GM13977 (cell line): ENCODE results near the gene BMERB1.
"Not testable (repeated sequence)": the region's sequence is repeated elsewhere in the genome, so short reads cannot be mapped to it uniquely, and the experiment has no call there.

ENCODE experiments used
- DNase-seq: peaks from one replicate; pipeline ENCODE4 v3.0.0; 2012; ENCODE audit warnings: low spot score
- CTCF ChIP-seq: IDR thresholded peaks from 2 replicates; pipeline ENCODE4 v1.5.1; 2012; ENCODE audit warnings: mild to moderate bottlenecking, control low read depth; ENCODE audit not compliant: insufficient read depth; ENCODE audit errors: extremely low read depth, missing control alignments
- in situ Hi-C: fragments of 300-500 bp; cut with MboI; formaldehyde crosslinking; loops from one replicate; pipeline ENCODE4 v1.12.0; 2022; ENCODE audit warnings: low sequenced_read_pairs, low pct_unique_long_range_greater_than_20kb, mixed read lengths, inconsistent platforms; ENCODE audit not compliant: unreplicated experiment

Gene BMERB1

DNA sequence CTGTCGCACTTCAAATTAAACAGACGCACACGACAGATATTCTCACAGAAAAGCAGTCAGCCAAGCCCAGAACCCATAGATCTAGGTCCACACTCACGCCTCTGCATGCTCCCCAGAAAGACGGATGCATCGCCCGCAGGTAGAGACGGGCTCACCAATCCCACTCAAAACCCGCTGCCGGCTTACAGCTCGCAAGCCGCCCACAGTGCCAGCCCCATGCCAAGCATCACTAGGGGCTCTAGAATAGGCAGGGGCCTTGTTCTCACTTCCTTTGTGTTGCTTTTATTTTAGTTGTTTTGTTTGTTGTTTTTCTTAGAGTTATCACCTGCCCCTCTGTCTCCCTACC is 336 bp upstream of the BMERB1 start:
- no peak for TF ChIP-seq CTCF
- in situ Hi-C loops: loop anchor here (25.0 kb wide), 1 partner anchor 278 kb away; no protein-coding TSS in a partner anchor
- no peak for DNase-seq

- DNase-seq: no peak
These were observed 952 bp downstream of the BMERB1 start for GRCh38 chr16:15435216-15435864.

DNA sequence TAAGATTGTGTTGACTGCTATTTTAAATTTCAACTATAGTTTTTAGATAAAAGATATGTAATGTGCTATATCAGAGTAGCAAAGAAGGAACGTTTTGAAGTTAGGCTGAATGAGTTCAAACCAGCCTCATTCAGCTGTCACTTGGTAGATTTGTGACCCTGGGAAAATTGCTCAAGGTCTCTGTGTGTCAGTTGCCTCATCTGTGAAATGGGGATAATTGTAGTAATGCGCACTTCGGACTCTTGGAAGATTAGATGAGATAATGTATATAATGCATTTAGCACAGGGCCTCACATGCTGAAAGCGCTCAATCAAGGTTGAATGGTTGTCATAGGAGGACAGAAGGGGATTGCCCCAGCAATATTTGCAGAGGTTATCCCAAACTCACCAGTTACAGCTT is 4.7 kb downstream of the BMERB1 start:
- no peak for TF ChIP-seq CTCF
- no peak for DNase-seq
- in situ Hi-C loops: loop anchor here (25.0 kb wide), 1 partner anchor 273 kb away; no protein-coding TSS in a partner anchor

More at GRCh38 chr16:15435216-15435864, 952 bp downstream of the BMERB1 start:
- TF ChIP-seq CTCF: no peak
- in situ Hi-C loops: loop anchor here (25.0 kb wide), 1 partner anchor 277 kb away; no protein-coding TSS in a partner anchor

DNA sequence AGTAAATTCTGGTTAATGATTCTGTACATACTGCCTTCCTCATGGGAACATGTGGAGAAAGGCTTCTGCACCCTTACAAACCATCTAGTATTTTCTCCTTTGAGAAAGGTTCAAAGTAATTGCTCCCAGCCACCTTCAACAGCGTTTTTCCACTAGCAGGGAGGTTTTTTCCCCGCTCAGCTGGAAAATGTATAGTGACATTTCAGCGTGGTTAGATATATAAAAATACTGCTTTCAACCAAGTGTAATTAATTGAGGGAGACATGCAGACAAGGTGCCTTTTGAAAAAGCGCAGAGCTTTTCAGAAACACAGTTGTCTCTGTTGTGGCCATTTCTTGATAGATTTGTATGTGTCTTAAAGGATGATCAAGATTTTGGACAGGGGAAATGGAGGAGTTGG is 5.1 kb downstream of the BMERB1 start:
- in situ Hi-C loops: loop anchor here (25.0 kb wide), 1 partner anchor 273 kb away; no protein-coding TSS in a partner anchor
- no peak for TF ChIP-seq CTCF
- no peak for DNase-seq

- no peak for TF ChIP-seq CTCF
- in situ Hi-C loops: loop anchor here (25.0 kb wide), 1 partner anchor 271 kb away; no protein-coding TSS in a partner anchor
- no peak for DNase-seq
These were observed 6.5 kb downstream of the BMERB1 start for GRCh38 chr16:15440852-15441251.

DNA sequence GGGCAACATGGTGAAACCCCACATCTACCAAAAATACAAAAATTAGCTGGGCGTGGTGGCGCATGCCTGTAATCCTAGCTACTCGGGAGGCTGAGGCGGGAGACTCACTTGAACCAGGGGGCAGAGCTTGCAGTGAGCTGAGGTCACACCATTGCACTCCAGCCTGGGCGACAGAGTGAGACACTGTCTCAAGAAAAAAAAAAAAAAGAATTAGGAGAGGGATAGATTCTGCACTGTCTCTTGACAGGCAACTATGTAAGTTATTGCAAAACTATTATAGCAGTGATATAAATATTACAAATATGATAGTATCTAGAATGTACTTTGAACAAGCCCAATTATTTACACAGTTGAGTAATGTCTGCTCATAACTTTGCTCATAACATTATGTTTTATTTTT is 7.8 kb downstream of the BMERB1 start:
- not testable (repeated sequence) for DNase-seq
- in situ Hi-C loops: loop anchor here (25.0 kb wide), 1 partner anchor 270 kb away; no protein-coding TSS in a partner anchor

- DNase-seq: no peak
- in situ Hi-C loops: loop anchor here (25.0 kb wide), 1 partner anchor 269 kb away; no protein-coding TSS in a partner anchor
- TF ChIP-seq CTCF: no peak
These were observed 9.4 kb downstream of the BMERB1 start for GRCh38 chr16:15443753-15444152.
